LNCAP (cell line): ENCODE results near the gene CTDP1.

Experiments
- CTCF ChIP-seq: fragments of 450-650 bp; IDR thresholded peaks from 2 replicates; pipeline ENCODE4 v1.5.1; 2017; ENCODE audit warnings: mild to moderate bottlenecking

The CTDP1 gene

GRCh38 chr18:79727211-79727610, 47.6 kb downstream of the CTDP1 start:
- no peak for TF ChIP-seq CTCF

DNA sequence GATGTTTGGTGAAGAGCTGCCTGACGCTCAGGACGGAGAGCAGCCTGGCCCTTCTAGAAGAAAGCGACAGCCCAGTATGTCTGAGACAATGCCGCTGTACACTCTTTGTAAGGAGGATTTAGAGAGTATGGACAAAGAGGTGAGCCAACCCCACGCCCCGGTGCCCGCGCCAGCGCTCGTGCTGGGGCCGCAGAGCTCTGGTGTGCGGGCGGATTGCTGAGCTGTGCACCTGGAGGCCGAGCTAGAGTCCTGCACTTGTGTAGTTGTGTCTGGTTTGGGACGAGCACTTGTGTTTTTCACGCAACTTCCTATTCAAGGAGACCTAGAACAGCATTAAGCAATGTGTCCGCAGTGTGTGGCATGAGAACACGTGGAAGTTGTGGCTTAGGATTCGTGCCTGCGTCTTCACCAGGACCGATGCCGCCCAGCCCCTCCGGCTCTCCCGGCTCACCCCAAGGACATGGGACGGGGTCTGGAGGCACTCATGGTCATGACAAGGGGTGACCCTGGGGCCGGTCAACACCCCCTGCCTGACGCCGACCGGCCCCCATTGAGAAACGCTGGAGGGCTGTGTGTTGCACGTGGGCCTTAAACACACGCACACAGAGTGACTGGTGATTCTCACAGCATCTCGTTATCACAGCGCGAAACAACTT, 49.5 kb downstream of the CTDP1 start:
- no peak for TF ChIP-seq CTCF

DNA sequence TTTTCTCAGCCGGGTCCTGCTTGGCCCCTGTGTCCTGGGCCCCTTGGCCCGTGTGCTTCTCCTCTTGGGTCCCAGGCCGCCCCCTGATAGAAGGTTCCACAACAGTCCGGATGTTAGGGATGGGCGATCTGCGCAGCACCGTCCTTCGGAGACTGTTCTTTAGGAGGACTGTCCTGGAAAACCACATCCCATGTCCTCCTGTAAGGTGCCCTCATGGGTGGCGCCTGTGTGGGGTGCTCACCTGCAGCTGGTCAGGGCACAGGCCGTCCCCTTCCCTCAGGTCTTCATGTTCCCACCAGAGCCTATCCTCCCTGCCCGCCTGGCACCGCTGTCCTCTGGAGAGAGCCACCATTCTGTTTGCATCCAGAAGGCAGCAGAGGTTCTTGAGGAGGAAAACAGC, 50.0 kb downstream of the CTDP1 start:
- no peak for TF ChIP-seq CTCF

DNA sequence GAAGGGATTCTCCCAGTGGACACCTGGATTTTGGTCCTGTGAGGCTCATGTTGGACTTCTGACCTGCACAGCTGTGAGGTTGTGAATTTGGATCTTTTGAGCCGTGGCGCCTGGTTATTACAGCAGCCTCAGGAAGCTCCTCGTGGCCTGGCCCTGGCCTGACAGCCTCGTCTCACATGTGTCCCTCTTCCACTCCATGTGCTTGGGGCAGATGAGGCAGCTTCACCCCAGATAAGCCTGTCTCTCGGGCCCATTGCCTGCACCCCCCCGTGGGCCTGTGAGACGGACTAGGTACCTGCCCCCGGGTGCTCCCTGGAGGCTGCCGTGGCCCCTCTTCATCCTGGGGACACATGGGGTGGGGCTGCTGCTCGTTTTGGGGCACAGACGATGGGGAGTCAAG, 51.2 kb downstream of the CTDP1 start:
- no peak for TF ChIP-seq CTCF

DNA sequence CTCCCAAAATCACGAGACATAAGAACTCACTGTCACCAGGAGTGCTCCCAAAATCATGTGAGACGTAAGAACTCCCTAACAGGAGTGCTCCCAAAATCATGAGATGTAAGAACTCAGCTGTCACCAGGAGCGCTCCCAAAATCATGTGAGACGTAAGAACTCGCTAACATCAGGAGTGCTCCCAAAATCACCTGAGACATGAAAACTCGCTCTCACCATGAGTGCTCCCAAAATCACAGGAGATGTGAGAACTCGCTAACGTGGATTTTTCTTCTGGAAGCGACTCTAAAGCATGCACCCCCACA, 53.1 kb downstream of the CTDP1 start:
- TF ChIP-seq CTCF: no peak

DNA sequence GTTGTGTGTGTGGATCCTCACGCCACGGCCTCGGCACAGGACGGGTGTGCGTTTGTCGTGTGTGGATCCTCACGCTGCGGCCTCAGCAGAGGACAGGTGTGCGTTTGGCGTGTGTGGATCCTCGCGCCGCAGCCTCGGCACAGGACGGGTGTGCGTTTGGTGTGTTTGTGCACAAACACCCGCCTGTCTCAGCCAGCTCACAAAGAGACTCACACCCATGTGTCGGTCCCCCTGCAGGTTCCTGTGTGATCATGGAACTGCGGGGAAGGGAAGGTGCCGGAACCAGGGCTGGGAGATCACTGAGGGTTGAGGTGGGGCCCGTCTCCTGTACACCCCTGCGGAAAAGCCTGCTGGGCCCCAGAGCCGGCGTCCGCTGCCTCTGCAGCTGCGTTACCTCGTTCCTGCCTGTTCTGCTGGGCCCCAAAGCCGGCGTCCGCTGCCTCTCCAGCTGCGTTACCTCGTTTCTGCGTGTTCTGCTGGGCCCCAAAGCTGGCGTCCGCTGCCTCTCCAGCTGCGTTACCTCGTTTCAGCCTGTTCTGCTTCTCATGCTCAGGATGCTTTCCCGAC, 53.6 kb downstream of the CTDP1 start:
- no peak for TF ChIP-seq CTCF

DNA sequence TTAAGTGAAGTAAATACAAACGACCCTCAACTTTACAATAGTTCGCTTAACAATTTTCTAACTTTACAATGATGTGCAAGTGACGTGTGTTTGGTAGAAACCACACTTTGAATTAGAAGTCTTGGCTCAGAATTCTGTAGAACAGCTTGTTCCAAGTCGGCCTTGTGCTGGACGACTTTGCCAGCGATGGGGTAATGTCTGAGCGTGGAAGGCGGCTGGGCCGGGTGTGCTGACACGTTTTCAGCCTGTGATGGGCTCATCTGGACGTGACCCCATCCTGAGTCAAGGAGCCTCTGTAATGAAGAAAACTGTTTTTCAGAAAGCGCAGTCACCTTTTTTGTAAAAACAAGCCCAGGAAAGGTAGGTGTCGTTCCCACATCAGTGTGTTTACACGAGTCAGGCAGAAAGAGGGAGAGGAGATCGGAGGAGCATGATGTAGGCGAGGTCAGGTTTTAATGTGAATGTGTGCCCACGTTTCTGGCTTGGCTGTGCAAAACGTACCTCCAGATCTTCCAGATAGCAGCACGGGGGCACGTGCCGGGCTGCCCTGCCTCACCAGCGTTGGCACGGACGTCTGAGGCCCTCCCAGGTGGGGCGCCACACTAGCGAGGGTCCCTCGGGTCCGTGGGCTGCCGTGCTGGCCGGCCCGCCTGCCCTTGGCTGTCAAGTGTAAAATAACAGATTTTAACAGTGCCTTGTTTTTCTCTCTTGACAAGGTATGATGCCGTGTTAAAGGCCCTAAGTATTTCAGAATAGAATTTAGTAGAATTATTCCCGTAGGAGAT, 54.6 kb downstream of the CTDP1 start:
- TF ChIP-seq CTCF: no peak
